Activated gamma-delta T cell treated with Interleukin-2 at 50 U/mL for 16 hours (primary cell): ENCODE results near the gene LMO7.

Experiments
- DNase-seq: peaks from one replicate; pipeline ENCODE4 v3.0.0-alpha.2; 2020

Gene LMO7

DNA sequence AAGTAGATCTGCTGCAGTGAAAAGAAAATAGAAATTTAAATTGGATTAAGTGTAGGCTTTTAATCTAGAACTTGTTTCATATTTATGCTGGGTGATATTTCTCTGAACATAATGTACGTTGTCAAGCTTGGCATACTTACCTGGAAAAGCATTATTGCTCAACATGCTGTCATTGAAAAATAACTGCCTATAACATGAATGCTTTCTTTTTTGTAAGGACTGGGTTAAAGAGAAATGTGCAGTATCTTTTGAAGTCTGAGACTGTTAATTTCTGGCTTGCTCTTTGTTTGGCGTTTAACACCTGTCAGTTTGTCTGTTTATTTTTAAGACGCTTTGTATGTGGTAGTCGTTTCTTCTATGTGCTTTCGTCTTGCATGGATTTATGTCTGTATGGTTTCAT, 175.2 kb downstream of the LMO7 start:
- DNase-seq, result no peak

DNA sequence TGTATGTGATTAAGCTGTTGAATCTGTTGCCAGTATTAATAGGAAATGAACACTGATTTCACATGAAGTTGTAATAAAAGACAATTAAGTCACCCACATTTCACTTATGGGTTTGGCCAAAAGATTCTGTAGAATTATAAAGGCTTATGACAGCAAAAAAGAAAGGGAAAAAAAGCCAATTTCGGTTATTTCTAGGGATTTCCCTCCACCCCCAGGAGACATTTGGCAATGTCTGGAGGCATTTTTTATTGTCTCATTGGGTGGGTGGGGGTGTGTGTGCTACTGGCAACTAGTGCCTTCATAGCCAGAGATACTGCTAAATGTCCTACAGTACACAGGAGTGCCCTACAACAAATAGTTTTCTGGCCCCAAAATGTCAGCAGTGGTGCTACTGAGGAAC, 175.7 kb downstream of the LMO7 start:
- DNase-seq, result no peak

GRCh38 chr13:75812751-75813181, 176.6 kb downstream of the LMO7 start:
- no peak for DNase-seq

DNA sequence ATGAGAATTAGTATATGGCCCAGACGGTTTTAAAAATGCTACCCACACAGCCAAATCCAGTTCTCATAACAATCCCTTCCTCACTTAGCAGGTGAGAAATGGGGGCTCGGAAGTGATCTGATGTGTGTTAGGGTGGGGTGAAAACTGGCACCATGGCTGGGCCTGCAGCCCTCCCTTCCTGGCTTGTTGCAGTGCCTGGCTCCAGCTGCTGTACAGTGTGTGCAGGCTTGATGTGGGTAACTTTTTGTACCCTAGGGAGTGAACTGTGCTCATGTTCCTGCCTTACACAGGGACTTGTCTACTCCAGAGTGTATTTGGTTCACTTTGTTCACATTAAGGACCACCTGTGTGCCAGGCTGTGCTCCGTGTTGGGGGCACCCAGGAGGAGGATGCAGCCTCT, 177.2 kb downstream of the LMO7 start:
- no peak for DNase-seq

GRCh38 chr13:75818179-75818967, 182.2 kb downstream of the LMO7 start:
- DNase-seq, result no peak

DNA sequence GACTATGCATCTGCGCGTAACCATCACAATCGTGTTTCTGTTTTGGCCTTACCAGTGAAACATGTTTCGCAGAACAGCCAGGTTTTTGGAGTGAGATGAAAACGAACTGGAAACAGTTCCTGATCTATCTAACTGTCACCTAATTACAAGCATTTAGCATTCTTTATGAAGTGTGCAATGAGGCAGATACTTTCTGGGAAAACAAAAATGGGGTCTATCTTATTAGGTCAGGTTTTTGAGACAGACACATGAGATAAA, 182.8 kb downstream of the LMO7 start:
- no peak for DNase-seq

- no peak for DNase-seq
Observed at GRCh38 chr13:75825161-75825560, 189.0 kb downstream of the LMO7 start.

GRCh38 chr13:75825594-75825993, 189.5 kb downstream of the LMO7 start:
- no peak for DNase-seq

GRCh38 chr13:75826391-75826790, 190.3 kb downstream of the LMO7 start:
- DNase-seq, result no peak

- no peak for DNase-seq
Observed at GRCh38 chr13:75829830-75830229, 193.7 kb downstream of the LMO7 start.

GRCh38 chr13:75830842-75831241, 194.7 kb downstream of the LMO7 start:
- no peak for DNase-seq

DNA sequence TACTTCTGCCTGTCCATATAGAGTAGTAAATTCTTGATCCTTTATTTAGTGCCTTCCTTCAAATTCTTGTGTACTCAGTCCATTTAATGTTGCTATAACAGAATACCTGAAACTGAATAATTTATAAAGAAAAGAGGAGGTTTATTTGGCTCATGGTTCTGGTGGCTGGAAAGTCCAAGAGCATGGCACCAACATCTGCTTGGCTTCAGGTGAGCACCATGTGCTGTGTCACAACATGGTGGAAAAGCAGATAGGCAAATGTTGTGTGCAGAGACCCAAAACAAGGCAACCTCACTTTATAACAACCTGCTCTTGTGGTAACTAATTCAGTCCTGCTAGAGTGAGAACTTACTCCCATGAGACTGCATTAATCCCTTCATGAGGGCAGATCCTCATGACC, 195.3 kb downstream of the LMO7 start:
- DNase-seq, result no peak

DNA sequence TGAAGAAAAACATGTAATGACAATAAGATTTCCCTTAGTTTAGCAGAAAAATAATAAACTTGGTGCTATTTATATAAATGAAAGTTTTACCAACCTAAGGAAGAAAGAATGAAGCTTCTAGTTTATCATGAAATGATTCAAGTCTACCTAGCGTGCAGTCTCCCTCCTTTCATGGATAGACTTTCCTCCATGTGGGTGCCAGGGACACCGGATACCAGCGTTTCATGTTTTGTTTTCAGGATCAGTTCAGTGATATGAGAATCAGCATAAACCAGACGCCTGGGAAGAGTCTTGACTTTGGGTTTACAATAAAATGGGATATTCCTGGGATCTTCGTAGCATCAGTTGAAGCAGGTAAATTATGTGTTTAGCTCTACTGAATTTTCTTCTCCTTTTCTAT, 196.7 kb downstream of the LMO7 start:
- no peak for DNase-seq

- DNase-seq, result no peak
Observed at GRCh38 chr13:75836441-75836840, 200.3 kb downstream of the LMO7 start.

DNA sequence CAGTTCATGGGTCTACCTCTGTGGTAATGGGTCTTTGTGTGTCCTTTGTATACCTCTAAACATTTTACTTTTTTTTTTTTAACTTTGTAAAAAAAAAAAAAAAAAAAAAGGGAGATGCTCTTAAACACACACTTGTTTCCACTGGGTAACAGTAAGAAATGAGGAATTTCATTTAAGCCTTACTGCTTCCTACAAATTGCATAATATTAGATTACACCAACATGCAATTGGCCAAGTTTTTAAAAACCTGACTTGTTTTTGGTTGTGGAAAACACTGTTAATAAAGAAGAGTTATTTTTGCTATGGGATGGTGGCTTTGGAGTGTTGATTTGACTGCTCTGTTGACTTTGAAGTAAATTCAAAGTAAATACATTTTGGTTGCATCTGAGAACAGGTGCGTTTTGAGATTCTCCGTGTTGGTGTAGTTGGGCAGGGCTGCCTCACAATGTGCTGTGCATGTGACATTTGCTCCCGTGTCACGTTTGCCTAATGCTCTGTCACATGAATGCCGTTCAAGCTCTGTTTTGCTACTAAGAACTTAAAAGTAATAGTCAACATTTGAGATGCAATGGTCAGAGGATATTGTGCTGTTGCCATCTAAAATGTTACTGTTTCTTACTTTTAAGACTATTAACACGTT, 202.4 kb downstream of the LMO7 start:
- DNase-seq, result no peak

- DNase-seq, result no peak
Observed at GRCh38 chr13:75839406-75839805, 203.3 kb downstream of the LMO7 start.

GRCh38 chr13:75841905-75842304, 205.8 kb downstream of the LMO7 start:
- DNase-seq, result no peak

GRCh38 chr13:75843074-75843473, 206.9 kb downstream of the LMO7 start:
- DNase-seq, result no peak

- DNase-seq, result no peak
Observed at GRCh38 chr13:75843991-75844390, 207.9 kb downstream of the LMO7 start.

GRCh38 chr13:75847588-75847987, 211.5 kb downstream of the LMO7 start:
- DNase-seq, result no peak

GRCh38 chr13:75850916-75851315, 214.8 kb downstream of the LMO7 start:
- no peak for DNase-seq

GRCh38 chr13:75855216-75855615, 219.1 kb downstream of the LMO7 start:
- DNase-seq, result no peak

GRCh38 chr13:75855847-75856246, 219.7 kb downstream of the LMO7 start:
- no peak for DNase-seq

DNA sequence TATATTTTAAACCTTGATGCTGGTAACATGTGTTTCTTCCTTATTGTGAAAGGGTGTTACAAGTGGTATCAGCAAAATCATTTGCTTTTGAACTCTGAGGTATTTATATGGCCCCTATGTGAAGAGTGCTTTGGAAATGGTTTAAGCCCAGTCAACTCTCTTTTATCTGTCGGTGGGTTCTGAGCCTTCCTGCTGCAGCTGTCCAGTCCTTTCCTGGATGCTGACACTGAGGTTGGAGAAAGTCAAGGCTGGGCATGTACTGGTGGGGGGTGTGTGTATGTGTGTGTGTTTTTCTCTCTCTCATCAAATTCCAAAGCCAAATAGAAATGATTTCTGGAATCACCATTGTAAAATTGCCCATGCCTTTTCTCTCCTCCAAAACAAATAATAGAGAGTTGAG, 221.2 kb downstream of the LMO7 start:
- DNase-seq, result no peak

DNA sequence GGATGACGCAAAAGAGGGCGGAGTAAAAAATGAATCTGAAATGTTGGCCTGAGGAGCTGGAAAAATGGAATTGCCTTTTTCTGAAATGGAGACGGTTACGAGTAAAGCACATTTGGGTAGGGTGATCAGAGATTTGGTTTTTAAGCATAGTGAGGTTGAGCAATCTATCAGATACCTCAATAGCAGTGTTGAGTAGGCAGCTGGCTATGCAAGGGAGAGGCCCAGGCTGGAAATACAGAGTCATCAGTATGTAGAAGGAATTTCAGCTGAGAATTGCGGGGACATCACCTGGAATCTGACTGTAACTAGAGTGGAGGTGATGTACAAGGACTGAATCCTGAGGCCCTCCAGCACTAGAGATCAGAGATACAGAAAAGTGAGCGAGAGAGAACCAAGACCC, 224.8 kb downstream of the LMO7 start:
- DNase-seq, result no peak
